Measurements from ENCODE around the gene ARHGEF4. TPM values are rescaled to one million over a fixed set of nuclear protein-coding genes. Genes with fewer than 3 reads are reported as not detected.

Gene ARHGEF4
- total RNA-seq, 1 experiment from 2014 or later: 21.8 TPM

DNA sequence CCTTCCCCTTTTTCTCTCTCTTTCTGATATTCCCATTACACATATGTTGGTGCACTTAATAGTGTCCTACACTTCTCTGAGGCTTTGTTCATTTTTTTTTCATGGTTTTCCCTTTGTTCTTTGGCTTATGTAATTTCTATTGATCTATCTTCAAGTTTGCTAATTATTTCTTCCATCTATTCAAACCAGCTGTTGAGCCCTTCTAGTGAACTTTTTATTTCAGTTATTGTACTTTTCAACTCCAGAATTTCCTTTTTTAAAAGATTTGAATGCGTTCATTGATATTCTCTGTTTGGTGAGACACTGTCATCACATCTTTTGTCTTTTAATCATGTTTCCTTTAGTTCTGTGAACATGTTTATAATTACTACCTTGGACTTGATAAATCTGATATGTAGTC, 118.2 kb downstream of the ARHGEF4 start (continued):
- TF ChIP-seq NR3C1 (CRISPR knock-in tag; conservative IDR thresholded peaks at IDR 0.05; ENCODE audit: low read depth): no peak
- TF ChIP-seq, protein P1, sequence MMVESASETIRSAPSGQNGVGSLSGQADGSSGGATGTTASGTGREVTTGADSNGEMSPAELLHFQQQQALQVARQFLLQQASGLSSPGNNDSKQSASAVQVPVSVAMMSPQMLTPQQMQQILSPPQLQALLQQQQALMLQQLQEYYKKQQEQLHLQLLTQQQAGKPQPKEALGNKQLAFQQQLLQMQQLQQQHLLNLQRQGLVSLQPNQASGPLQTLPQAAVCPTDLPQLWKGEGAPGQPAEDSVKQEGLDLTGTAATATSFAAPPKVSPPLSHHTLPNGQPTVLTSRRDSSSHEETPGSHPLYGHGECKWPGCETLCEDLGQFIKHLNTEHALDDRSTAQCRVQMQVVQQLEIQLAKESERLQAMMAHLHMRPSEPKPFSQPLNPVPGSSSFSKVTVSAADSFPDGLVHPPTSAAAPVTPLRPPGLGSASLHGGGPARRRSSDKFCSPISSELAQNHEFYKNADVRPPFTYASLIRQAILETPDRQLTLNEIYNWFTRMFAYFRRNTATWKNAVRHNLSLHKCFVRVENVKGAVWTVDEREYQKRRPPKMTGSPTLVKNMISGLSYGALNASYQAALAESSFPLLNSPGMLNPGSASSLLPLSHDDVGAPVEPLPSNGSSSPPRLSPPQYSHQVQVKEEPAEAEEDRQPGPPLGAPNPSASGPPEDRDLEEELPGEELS (CRISPR knock-in tag; IDR thresholded peaks at IDR 0.05): no peak

DNA sequence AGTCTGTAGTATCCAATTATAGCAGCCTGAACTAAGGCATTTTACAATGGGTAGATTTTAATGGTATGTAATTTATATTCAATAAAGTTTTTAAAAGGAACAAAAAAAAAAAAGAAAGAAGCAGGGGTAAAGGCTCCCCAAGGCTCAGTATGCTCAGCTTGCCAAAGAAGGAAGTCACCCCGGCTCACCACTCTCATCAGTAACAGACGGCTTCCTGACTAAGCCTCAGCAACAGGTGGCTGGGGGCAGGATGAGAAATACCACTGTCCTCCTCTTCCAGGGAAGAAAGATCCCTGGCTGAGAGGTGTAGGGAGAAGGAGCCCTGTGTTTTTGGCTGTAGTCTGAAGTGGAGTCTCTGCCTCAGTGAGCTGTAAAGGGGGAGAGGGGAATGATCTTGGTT, 121.2 kb downstream of the ARHGEF4 start:
- Mint-ChIP-seq H3K36me3 (peaks cover 6% of the 10 kb centered on the region; the same call in 1 of the 2 replicates), H3K4me1 (peaks cover 2% of the 10 kb centered on the region; the same call in 1 of the 2 replicates), H3K4me3 (no peak overlapping the region), H3K9me3 (peaks cover 17% of the 10 kb centered on the region), H3K27me3 (ENCODE audit: low read depth) (peaks cover 27% of the 10 kb centered on the region), H3K27ac (no peak overlapping the region)
- ChIA-PET CTCF (no interaction called here), POLR2A (no interaction called here)
- TF ChIP-seq, protein P2, sequence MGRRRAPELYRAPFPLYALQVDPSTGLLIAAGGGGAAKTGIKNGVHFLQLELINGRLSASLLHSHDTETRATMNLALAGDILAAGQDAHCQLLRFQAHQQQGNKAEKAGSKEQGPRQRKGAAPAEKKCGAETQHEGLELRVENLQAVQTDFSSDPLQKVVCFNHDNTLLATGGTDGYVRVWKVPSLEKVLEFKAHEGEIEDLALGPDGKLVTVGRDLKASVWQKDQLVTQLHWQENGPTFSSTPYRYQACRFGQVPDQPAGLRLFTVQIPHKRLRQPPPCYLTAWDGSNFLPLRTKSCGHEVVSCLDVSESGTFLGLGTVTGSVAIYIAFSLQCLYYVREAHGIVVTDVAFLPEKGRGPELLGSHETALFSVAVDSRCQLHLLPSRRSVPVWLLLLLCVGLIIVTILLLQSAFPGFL (CRISPR knock-in tag; IDR thresholded peaks at IDR 0.05; ENCODE audit: borderline replicate concordance): no peak
- TF ChIP-seq, protein P3, sequence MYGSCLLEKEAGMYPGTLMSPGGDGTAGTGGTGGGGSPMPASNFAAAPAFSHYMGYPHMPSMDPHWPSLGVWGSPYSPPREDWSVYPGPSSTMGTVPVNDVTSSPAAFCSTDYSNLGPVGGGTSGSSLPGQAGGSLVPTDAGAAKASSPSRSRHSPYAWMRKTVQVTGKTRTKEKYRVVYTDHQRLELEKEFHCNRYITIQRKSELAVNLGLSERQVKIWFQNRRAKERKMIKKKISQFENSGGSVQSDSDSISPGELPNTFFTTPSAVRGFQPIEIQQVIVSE (CRISPR knock-in tag; IDR thresholded peaks at IDR 0.05; ENCODE audit: borderline replicate concordance): no peak
- TF ChIP-seq KAT7 (CRISPR knock-in tag; IDR thresholded peaks at IDR 0.05; ENCODE audit: borderline replicate concordance) (no peak), TEAD1 (CRISPR knock-in tag; IDR thresholded peaks at IDR 0.05) (no peak), PRRX2 (CRISPR knock-in tag; IDR thresholded peaks at IDR 0.05) (no peak), RORB (CRISPR knock-in tag; IDR thresholded peaks at IDR 0.05) (no peak), ZNF121 (CRISPR knock-in tag; IDR thresholded peaks at IDR 0.05) (no peak), ZNF423 (CRISPR knock-in tag; IDR thresholded peaks at IDR 0.05) (no peak), OVOL2 (CRISPR knock-in tag; IDR thresholded peaks at IDR 0.05; ENCODE audit: borderline replicate concordance) (no peak), TCF7 (CRISPR knock-in tag; IDR thresholded peaks at IDR 0.05; ENCODE audit: low read depth) (no peak), ELF4 (CRISPR knock-in tag; IDR thresholded peaks at IDR 0.05; ENCODE audit: low read depth) (no peak), FOXP1 (CRISPR knock-in tag; IDR thresholded peaks at IDR 0.05; ENCODE audit: borderline replicate concordance) (no peak), IRF2 (CRISPR knock-in tag; IDR thresholded peaks at IDR 0.05; ENCODE audit: borderline replicate concordance, low read depth) (no peak)
- TF ChIP-seq, protein P4, sequence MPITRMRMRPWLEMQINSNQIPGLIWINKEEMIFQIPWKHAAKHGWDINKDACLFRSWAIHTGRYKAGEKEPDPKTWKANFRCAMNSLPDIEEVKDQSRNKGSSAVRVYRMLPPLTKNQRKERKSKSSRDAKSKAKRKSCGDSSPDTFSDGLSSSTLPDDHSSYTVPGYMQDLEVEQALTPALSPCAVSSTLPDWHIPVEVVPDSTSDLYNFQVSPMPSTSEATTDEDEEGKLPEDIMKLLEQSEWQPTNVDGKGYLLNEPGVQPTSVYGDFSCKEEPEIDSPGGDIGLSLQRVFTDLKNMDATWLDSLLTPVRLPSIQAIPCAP (CRISPR knock-in tag; IDR thresholded peaks at IDR 0.05): no peak
- ATAC-seq: peak; percentile 63
- no peak for DNase-seq (ENCODE audit: low spot score)

DNA sequence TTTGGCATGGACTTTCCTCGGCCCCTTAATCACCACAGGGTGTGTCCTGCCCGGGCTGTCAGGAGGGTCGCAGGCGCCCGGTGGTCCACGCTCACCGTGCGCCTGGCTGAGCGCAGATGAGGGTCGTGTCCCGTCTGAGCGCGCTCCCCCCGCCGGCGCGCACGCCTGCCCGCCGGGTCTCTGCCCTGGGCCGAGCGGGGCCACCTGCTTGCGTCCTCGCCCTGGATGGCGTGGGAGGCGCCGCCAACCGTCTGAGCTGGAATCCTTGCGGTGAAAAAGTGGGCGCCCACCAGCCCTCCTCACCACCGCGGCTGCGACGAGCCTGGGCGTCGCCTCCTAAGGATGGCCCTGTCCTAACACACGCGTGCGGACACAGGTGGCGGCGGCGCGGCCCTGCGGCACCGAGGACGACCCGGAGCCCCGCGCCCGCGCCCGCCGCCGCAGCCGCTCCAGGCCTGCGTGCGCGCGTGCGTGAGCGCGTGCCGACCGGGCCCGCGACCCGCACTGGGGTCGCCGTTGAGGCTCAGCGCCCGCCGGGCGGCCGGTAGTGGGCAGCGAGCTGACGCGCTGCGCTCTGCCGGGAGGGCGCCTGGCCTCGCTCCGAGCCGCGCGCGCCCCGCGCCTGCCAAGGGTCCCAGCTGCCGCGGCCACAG, 126.6 kb downstream of the ARHGEF4 start:
- DNase-seq (ENCODE audit: low spot score) (peak; percentile 30), ATAC-seq (peak; percentile 4)
- Mint-ChIP-seq H3K27ac (no peak overlapping the region), H3K4me3 (peak overlapping the region; percentile 49), H3K36me3 (no peaks in the 10 kb centered on the region), H3K4me1 (peaks cover 46% of the 10 kb centered on the region), H3K9me3 (no peaks in the 10 kb centered on the region), H3K27me3 (ENCODE audit: low read depth) (peaks cover 57% of the 10 kb centered on the region)
- ChIA-PET POLR2A (no interaction called here), CTCF (interaction anchor here (0.9 to 4.1 kb wide), 7 partner anchors 13 to 196 kb away, joined by 3 to 35 read pairs (median 7); no protein-coding TSS in a partner anchor)
- TF ChIP-seq, protein P5, sequence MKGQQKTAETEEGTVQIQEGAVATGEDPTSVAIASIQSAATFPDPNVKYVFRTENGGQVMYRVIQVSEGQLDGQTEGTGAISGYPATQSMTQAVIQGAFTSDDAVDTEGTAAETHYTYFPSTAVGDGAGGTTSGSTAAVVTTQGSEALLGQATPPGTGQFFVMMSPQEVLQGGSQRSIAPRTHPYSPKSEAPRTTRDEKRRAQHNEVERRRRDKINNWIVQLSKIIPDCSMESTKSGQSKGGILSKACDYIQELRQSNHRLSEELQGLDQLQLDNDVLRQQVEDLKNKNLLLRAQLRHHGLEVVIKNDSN (CRISPR knock-in tag; IDR thresholded peaks at IDR 0.05): no peak
- TF ChIP-seq MXD4 (CRISPR knock-in tag; IDR thresholded peaks at IDR 0.05; ENCODE audit: borderline replicate concordance): no peak
- TF ChIP-seq, protein P6, sequence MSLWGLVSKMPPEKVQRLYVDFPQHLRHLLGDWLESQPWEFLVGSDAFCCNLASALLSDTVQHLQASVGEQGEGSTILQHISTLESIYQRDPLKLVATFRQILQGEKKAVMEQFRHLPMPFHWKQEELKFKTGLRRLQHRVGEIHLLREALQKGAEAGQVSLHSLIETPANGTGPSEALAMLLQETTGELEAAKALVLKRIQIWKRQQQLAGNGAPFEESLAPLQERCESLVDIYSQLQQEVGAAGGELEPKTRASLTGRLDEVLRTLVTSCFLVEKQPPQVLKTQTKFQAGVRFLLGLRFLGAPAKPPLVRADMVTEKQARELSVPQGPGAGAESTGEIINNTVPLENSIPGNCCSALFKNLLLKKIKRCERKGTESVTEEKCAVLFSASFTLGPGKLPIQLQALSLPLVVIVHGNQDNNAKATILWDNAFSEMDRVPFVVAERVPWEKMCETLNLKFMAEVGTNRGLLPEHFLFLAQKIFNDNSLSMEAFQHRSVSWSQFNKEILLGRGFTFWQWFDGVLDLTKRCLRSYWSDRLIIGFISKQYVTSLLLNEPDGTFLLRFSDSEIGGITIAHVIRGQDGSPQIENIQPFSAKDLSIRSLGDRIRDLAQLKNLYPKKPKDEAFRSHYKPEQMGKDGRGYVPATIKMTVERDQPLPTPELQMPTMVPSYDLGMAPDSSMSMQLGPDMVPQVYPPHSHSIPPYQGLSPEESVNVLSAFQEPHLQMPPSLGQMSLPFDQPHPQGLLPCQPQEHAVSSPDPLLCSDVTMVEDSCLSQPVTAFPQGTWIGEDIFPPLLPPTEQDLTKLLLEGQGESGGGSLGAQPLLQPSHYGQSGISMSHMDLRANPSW (CRISPR knock-in tag; conservative IDR thresholded peaks at IDR 0.05; ENCODE audit: low read depth): no peak
- TF ChIP-seq, protein P7, sequence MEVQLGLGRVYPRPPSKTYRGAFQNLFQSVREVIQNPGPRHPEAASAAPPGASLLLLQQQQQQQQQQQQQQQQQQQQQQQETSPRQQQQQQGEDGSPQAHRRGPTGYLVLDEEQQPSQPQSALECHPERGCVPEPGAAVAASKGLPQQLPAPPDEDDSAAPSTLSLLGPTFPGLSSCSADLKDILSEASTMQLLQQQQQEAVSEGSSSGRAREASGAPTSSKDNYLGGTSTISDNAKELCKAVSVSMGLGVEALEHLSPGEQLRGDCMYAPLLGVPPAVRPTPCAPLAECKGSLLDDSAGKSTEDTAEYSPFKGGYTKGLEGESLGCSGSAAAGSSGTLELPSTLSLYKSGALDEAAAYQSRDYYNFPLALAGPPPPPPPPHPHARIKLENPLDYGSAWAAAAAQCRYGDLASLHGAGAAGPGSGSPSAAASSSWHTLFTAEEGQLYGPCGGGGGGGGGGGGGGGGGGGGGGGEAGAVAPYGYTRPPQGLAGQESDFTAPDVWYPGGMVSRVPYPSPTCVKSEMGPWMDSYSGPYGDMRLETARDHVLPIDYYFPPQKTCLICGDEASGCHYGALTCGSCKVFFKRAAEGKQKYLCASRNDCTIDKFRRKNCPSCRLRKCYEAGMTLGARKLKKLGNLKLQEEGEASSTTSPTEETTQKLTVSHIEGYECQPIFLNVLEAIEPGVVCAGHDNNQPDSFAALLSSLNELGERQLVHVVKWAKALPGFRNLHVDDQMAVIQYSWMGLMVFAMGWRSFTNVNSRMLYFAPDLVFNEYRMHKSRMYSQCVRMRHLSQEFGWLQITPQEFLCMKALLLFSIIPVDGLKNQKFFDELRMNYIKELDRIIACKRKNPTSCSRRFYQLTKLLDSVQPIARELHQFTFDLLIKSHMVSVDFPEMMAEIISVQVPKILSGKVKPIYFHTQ (CRISPR knock-in tag; IDR thresholded peaks at IDR 0.05): no peak
- TF ChIP-seq, protein P3 (CRISPR knock-in tag; IDR thresholded peaks at IDR 0.05; ENCODE audit: borderline replicate concordance): no peak
